ENCODE data around the gene FANCC.

FANCC gene

DNA sequence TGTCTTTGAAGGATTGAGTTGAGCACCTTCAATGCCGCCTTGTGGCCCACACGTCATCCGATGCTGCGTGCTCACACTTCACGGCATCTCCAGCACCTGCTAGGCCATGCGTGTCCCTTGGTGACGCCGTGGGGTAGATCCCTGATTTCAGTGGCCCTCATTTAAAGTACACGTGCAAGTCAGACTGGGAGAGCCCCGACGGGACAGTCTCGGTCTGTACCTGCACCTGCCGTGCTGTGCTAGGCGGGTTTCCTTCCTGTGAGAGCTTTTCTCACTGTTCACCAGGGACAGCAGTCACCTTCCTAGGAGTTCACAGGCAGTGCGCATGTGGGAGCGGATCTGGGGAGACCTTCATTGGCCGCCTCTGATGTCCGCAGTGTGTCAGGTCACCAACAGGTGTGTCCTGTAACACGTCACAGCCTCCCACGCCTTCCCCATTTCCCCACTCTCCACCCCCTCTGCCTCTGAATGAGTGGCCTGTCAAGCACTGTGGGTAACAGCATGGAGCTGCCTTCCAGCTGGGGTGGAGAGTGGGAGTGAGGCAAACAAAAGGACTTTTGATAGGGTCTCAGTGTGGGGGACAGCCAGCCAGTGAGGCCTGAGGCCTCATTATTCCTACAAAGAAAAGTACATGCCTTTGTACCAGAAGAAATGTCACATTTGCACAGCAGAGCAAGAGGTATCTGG lies 236.4 kb downstream of the FANCC start:
- DNase-seq: no peak

DNA sequence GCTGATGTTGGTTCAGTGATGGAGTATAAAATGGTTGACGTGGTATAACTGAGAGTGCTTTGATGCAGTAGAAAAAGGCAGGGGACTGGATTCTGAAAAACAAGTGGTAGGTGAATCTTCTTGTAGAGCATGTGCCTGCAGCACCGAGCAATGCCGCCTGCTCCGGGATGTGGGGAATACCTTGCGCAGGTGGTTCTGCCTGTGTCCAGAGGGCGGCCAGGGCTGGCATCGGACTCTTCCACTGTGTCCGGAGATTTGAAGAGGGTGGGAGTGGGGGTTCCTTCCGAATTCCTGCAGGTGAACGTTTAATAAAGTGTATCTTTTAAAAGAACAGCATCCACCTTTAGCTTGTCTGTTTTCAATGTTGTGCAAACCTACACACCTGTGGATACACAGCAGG lies 238.0 kb downstream of the FANCC start:
- DNase-seq: no peak

DNA sequence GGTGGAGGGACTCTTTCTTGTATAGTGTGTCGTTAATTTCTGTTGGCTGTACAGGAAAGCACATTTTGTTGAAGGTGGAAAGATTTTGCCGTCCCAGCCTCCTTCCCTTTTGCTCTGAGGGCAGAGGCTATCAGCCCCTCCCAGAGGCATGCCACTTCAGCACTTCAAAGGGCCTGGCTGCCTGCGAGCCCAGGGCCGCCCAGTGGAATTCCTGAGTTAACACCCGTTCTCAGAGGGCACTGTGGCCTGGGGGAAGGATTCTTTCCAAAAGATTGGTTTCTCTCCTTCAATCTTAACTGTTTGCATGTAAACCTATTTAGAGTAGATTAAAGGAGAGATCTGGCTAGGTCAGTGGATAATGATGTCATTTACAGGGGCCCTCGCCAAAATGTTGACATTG lies 238.6 kb downstream of the FANCC start:
- no peak for DNase-seq

DNA sequence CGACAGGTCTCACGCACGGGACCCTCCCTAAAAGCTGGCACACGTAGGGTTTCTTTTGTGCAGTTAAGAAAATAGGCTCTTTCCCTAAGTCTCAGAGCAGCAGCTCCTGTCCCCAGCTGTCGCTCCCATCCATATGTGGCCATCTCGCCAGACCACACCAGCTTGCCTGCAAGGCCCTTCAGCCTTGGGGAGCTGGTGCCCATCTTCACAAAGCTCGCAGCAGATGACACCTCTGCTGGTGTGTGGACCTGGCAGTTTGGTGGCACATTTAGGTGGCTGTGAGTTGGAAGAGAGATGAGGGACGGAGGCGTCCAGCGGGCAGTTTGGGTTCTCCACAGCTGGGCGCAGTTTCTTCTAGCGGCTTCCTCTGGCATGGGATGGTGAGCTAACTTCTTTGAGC lies 239.0 kb downstream of the FANCC start:
- no peak for DNase-seq

DNA sequence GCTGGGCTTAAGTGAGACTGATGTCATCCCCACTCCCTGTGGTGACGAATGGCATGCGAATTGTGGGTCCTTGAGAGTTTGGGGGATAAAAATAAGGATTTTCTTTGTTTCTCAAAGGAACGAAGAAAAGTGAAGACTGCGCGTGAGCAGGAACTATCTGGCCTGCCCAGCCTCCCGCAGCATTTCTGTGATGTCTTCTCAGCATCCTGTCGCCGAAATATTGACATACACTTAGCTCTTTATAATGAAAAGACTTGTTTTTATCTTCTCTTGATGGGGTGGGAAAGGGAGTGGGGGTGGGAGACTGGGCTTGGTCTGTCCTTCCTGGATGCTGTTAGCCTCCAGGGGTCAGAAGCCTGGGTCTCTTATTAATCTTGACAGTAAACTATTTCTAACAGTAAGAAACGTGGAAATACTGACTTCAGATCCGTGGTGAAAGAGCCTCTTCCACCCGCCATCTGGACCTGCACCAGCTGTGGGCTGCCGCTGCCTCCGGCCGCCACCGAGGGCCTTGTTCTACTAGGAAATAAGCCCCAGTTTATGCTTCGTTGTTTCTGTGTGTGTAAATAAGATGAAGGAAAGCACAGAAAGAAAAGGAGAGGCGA lies 239.6 kb downstream of the FANCC start:
- DNase-seq: no peak

DNA sequence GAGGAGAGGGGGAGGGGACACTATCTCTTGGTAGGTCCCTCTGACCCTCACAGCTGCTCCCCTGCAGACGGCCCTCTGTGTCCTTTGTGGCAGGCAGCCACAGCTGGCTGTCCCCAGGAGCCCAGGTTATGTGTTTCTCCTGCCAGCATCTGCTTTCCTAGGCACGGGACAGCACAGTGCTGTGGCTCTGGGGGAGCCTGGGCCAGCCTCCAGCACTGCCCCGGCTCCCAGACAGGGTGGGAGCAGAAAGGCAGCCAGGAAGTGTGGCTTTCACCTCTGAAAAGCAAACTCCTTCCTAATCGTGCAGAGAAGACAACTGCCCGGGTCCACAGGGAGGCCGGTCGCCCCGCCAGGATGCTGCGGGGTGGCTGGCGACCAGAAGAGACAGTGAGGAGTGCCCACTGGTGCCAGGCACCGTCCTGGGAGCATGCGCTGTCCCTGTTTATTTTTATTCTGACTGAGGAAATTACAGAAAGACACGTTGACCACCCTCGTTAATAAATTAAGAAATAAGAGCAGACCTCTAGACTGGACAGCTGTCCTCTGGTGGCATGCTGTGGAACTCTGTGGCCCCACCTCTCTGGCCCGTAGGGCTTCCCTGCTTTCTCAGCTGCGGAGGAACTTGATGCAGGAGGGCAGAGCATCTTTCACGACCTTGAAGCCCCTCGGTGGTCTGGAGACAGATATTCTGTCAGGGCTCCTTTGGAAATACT lies 240.3 kb downstream of the FANCC start:
- DNase-seq: no peak

DNA sequence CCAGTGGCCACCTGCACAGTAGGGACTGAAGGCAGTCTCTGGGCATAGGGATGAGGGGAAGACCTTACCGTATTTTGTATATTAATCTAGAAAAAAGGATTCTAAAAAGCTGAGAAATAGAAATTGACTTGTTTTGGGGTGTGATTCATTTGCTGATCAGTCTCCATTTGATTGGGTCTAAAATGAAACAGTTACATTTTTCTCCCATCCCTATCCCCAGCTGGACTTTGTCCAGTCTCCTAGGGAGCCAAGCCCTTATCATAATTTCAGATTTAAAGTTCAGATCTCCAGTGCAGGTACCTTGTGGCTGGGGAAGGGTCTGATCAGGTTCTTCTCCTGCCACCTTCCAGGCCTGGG lies 240.8 kb downstream of the FANCC start:
- no peak for DNase-seq

DNA sequence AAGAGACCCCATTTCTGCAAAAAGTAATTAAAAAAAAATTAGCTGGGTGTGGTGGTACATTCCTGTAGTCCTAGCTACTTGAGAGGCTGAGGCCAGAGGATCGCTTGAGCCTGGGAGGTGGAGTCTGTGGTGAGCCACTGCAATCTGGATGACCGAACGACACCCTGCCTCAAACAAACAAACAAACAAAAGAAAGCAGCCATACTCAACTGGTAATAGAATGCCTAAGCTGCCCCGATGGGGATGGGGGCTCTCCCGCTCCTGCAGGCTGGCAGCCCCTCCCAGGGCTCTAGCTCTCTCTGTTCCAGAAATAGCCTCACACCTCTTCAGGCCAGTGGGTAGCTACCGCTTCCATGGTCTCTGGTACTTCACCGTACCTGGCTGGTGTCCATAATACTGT lies 241.8 kb downstream of the FANCC start:
- no peak for DNase-seq

DNA sequence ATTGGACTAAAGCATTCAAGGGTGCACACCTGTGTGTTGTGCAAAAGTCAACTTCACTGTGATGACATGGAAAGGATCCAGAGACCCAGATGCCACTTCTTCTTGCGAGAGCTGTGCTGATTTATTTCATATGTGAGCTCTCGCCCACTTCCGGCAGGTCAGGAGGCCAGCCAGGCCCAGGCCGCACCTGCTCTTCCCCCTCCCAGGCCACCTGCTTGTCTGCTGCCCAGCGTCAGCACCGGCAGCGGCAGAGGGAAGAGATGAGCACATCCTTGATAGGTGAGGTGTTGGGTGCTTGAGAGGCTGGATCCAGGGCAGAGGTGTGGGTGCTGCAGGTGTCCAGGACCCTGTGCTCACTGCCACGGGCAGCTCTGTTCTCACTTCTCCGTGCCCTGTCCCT lies 242.9 kb downstream of the FANCC start:
- DNase-seq: no peak

DNA sequence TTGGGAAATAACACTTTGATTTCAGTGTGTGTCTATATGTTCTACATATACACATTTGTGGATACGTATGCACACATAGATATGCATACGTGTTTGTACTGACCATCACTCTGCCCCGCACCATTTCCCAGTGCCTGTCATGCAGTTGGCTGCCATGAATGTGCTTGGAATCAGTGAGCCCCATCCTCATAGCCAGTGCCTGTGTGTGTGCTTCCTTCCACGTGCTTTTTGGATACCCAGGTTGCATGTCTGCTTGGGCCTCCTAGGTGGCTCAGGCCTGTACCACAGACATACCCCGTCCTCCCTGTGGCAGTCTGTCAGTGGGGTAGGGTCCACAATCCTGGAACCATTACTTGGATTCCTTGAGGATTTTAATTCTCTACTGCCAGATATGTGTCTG lies 243.6 kb downstream of the FANCC start:
- DNase-seq: no peak

DNA sequence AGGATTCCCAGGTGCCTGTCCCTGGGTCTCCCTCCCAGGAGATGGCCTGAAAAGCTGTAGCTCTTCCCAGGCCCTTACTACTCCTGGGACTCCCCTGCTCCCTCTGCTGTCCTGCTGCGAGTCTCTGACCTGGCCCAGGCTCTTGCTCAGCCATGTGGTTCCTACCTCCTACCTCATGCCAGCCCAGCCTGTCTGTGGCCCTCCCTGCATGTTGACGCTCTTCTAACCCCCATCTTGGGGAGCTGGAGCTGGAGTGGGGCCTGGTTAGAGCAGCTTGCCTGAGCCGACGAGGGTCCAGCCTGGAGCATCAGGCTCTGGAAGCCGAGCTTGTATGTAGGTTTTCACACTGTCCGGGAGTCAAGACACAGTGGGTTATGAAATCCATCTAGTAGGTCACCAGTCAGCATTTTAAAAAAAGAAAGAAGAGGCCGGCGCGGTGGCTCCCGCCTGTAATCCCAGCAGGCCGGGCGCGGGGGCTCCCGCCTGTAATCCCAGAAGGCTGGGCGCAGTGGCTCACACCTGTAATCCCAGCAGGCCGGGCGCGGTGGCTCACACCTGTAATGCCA lies 244.4 kb downstream of the FANCC start:
- DNase-seq: no peak

DNA sequence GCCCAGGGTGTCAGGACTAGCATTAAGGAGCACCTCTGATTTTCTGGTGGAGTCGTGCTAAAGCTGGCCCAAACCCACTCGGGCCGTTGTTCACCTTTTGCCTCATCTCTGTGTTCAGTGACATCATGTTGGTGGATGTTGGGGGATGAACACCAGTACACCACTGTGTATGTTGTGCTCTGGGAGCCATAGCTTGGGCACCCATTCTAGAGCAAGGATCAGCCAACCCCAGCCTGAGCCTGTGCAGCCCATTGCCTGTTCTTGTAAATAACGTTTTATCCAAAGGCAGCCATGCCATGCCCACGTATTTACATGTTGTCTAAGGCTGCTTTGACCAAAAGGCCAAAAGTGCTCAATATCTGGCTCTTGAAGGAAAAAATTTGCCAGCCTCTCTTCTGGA lies 245.6 kb downstream of the FANCC start:
- DNase-seq: no peak

DNA sequence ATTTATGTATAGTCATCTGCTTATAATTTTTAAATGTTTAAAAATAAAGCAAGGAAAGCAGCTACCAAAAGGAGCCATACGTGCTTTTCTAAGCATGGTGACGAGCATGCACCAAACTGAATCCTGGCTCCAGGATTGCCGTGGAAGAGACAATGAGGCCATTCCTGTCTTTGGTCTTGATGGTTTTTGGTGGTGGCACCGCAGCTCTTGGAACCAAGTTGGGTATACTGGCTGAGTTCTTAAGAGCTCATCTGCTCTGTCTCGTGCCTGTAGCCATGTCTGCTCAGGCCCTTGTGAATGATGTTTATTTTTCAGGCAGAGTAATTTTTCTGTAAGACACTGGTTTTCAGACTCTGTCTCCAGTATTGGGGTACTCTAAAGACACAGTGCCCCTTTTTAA lies 246.1 kb downstream of the FANCC start:
- no peak for DNase-seq

DNA sequence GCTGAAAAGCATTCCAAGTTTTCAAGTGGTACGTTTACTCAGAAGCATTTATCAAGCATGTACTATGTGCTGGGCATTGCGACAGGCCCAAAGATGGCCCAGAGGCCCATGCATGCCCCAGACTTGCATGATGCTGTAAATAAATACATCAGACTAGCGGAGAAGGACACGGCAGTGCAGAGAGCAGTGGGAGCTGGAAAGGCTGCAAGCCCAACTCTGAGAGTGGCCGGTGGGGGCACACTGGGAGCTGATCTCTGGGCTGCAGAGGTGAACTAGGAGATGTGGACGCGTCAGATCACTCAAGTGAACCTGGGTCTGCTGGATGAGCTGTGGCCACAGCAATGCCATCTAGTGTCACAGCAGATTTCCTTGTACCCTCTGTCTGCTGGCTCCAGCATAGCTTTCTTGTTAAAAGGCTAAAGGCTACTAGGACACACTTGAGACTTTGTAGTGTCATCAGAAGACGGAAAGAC lies 246.9 kb downstream of the FANCC start:
- no peak for DNase-seq

DNA sequence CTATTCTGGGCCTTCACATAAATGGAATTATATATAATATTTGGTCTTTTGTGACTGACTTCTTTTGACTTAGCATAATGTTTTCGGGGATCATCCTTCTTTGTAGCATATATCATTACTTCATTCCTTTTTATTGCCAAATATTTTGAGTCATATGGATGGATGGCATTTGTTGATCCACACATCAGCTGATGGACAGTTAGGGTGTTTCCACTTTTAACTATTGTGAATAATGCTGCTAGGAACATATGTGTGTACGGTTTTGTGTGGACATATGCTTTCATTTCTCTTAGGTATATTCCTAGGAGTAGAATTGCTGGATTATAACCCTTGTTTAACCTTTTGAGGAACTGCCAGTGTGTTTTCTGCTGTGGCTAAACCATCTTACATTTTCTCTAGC lies 249.6 kb downstream of the FANCC start:
- no peak for DNase-seq

DNA sequence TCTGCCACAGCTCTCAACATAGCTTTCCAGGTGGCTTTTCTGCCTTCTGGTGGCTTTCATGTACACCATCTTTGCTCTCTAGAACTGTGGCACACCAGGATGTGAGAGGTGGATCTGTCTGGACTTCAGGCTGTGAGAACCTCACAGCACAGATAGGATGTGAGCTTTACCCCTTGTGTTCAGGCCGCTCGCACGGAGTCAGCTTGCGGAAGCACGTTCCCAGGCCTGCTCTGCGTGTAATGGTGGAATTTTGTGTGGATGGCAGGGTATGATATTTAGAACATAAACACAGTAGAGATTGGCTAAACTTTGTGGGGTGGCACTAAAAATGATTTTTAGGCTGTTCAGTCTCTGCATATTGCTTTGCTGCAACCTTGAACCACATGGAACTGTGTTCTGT lies 250.5 kb downstream of the FANCC start:
- DNase-seq: no peak

DNA sequence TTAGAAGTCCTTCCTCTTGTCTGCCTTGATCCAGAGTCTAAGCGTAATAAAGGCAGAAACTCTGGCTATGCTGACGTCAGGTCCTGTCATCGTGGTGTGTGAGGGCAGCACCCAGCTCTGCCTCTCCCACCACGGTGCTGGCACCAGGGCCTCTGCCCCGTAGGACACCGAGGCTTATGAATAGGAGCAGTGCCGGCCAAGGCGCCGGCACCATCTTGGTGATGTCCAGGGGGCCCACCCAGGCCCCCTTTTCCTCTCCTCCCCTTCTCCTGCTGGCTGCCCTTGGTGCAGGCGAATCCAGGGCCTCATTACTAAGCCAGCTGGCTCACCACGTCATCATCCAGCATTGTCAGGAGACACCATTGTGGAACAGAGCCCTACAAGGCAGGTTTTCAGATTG lies 252.3 kb downstream of the FANCC start:
- no peak for DNase-seq

DNA sequence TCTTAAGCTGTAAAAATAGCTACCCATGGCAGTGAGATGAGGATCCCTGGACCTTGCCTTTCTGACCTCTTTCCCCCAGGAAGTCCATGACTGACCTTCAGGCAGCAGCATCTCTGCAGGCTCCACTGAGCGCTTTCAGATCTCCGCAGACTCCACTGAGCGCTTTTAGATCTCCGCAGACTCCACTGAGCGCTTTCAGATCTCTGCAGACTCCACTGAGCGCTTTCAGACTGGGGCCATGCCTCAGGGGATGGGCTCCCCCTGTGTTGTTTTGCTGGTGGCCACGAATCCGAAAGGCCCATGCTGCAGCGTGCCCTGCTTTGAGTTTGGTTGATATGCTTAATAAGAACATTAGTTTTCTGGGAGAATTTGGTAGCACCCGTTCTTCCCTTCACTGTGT lies 254.2 kb downstream of the FANCC start:
- DNase-seq: no peak

DNA sequence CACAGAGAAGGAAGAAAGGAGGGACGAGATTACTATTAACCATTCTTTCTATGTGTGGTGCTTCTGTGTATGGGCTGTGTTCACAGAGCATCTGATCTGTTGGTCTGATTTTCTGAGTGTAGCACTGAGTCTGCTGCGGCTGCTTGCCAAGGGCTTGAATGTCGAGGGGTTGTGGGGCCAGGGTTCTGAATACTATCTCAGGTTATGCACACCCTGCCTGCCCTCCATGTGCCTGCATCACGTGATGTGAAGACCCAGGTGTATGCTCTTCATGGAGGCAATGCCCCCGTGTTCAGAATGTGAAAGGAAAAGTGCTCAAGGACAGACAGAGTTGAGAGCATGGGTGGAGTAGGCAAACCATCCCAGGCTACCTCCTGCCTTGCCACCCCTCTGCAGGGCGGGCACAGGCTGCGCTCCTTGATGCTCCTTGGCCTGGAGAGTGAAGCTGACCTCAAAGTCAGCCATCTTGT lies 254.9 kb downstream of the FANCC start:
- no peak for DNase-seq

DNA sequence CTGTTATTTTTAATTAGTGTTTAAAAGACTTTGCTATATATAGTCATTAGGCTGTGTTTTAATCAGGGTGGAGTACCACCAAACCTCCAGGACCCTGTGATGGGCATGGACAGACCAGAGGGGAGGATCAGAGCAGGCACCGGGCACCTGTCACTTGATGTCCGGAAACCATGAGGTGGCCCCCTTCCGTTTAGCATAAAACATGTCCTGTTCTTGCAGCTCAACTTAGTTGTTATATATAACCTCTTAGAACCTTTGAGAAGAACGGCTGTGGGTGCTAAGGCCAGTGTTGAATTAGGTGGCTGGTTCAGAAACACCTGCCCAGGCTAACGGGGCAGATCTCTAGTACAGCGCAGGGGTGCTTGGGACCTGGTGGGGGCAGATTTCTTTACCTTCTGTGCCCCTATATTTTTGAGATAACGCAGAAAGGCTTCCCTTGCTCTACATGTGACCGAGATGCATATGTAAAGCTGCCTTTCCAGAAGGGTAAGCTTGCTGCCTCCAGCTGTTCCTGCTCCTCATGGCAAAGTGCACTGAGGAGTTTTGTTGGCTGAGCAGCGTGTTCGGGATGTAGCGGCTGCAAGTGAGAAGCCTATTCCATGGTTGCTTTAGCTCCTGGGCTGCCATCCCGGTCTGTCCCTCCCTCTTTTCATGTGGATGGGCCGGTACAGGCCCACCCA lies 255.5 kb downstream of the FANCC start:
- no peak for DNase-seq

DNA sequence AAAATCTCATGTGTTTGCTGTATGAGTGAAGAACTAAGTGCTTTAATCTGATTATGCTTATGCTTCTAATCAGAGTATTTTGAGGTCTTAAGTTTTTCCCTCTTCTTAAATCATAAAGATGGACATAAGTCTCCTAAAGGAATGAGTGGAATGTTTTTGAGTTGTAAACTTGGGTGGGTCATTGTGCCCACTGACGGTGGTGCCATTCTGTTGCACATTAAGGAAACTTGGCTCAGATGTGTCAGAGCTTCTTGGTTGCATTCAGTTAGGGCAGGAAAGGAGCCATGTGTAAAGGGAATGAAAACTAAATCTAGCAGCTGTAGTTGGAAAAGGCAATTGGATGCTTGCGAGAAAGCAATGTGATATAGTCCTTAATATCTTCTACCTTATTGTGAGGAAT lies 256.6 kb downstream of the FANCC start:
- no peak for DNase-seq

DNA sequence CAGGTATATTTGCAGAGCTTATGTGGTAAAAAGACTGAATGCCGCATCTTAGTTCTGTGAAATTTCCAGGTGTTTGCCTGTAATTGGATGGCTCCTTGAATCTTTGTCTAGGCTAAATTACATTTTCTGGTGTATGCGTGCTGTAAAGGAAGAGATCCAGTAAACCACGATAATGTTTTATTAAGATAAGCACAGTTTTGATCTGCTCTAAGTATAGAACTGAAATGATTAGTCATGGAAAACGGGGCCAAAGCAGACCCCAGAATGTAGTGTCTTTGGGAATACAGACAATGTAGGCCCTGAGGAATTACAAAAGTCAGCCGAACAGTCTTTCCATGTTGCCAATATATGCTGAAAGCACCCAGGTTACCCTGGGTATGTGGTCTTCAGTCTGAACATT lies 257.3 kb downstream of the FANCC start:
- no peak for DNase-seq

DNA sequence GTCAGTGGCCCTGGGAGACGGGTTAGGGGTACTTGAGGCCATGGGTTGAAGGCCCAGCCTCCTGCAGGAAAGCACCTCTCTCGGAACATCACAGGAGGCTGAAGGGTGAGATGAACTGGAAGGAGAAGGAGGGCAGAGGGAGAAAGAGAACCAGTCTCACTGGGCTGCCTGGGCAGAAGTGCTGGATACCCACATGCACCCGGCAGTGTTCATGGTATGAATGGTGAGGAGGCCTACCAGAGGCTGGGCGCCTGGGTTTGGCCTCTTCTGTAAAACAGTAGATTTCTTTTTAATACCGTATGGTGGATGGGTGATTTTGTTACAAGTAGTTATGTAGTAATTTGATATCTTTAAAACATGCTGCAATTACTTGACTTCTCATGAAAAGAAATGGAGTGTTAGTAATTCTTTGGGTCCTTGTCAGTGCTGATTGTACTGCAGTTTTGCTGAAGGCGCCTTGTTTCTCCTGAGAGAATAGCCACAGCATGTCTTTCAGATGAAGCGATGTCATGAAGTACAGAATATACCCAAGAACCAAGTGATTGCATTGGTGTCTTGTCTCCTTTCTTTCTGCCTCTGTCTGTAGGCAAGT lies 258.6 kb downstream of the FANCC start:
- no peak for DNase-seq

Data from NCI-H526 treated with DMSO at 0.1 percent for 48 hours (cell line).